Measurements from ENCODE around the gene USP49. TPM values are rescaled to one million over a fixed set of nuclear protein-coding genes. Genes with fewer than 3 reads are reported as not detected.
"Not testable (repeated sequence)": the region's sequence is repeated elsewhere in the genome, so short reads cannot be mapped to it uniquely, and the experiment has no call there.

The USP49 gene
- total and polyA plus RNA-seq, 8 donors = 0.98 to 2.4 (median 1.5) TPM

DNA sequence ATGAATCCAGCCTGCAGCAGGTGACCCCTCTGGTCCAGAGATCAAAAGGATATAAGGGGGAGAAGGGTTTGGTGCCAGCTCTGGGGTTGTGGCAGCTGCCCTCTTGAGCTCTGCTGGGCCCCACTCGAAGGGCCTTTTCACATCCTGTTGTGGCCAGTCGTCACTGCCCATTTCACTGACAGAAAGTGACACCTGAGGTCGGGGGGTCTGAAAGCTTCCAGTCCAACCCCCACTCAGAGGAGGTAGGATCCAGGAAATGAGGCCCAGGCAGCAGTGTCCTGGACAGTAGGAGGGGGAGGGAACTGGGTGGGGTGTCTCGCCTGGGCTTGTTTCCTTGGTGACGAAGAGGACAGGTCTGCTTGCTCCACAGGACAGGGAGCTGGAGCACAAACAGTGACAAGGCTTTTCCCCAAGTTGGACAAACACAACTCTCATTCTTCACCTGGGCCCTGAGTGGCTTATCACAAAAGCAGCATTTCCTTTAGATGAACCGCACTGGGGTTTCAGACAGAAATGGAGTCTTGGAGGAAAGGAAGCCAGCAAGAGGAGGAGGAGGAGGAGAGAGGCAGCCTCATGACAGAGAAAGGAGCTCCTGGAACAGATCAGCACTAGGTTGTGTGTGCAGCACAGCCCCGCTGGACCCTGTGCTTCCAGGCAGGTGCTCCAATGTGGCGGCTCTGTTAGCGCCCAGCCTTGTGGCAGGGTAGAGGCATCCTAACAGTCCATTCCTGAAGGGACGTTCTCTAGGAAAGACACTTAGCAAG lies 126.4 kb downstream of the USP49 start:
- DNase-seq (peak in 1 of 6 donors; percentile 51), ATAC-seq (peak in 3 of 4 donors; percentile 51 to 62 (median 58)), FAIRE-seq (no peak)
- Histone ChIP-seq H3K36me3 (peaks cover 0 to 10% (median 0%) of the 10 kb centered on the region in 3 donors), H3K9me3 (no peaks in the 10 kb centered on the region), H3K4me1 (no peaks in the 10 kb centered on the region), H3K27me3 (no peaks in the 10 kb centered on the region), H3K4me3 (no peak overlapping the region), H3K27ac (no peak overlapping the region)
- WGBS, 2 donors = 72 to 76% methylated on average over 10 of the region's 10 CpGs
- intact Hi-C loops (cut with DNase I) = no loop called here
- TF ChIP-seq, protein P1, sequence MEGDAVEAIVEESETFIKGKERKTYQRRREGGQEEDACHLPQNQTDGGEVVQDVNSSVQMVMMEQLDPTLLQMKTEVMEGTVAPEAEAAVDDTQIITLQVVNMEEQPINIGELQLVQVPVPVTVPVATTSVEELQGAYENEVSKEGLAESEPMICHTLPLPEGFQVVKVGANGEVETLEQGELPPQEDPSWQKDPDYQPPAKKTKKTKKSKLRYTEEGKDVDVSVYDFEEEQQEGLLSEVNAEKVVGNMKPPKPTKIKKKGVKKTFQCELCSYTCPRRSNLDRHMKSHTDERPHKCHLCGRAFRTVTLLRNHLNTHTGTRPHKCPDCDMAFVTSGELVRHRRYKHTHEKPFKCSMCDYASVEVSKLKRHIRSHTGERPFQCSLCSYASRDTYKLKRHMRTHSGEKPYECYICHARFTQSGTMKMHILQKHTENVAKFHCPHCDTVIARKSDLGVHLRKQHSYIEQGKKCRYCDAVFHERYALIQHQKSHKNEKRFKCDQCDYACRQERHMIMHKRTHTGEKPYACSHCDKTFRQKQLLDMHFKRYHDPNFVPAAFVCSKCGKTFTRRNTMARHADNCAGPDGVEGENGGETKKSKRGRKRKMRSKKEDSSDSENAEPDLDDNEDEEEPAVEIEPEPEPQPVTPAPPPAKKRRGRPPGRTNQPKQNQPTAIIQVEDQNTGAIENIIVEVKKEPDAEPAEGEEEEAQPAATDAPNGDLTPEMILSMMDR (IDR thresholded peaks at IDR 0.05) = no peak

DNA sequence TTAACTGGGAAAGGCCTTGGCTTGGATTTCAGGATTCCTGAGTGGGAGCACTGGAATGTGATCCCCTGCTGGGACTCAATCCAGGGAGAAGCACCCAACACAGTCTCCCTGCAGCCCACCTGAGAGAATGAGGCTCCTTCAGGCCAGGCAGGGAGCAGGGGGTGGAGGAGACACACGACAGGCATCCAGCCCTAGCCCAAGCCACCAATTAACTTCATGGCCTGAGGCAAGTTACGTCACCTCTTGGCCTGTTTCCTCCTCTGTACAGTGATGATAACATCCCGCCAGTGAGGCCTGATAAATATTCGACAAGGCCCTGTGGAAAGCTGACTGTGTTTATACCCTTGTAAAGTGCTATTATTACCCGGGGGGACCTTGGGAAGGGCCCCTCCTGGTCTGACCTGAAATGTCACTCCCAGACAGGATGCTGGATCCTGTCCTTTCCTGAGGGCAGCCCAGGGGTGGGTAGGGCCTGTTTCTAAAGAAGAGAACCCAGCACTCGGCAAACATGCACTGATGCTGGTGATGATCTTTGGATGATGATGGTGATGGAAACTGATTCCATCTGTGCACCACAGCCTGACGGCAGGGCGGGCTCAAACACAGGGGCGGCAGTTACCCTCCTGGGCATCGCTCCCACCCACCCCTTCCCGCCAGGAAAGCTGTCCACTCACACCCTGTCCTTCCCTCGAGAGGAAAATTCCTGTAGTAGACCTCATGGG lies 127.9 kb downstream of the USP49 start:
- peak; percentile 76 to 90 (median 84) for ATAC-seq
- TF ChIP-seq, protein P1 (IDR thresholded peaks at IDR 0.05) = no peak
- no peak for FAIRE-seq

DNA sequence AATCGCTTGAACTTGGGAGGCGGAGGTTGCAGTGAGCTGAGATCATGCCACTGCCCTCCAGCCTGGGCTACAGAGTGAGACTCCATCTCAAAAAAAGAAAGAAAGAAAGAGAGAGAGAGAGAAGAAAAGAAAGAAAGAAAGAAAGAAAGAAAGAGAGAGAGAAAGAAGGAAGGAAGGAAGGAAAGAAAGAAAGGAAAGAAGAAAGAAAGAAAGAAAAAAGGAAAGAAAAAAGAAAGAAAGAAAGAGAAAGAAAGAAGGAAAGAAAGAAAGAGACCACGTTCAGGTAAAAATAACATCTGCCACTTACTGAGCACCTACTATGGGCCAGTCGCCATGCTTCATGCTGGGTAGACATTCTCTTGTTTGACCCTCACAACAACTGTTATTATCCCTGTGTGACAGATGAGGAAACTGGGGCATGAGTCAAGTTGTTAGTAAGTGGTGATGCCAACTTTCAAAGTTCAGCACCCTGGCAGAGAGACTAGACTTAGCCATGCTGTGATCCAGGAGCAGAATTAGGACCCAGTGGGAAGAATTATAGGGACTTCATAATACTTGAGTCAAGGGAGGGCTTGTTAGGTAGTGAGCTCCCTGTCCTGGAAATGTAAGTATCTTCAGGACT lies 129.0 kb downstream of the USP49 start:
- H3K4me1 ChIP-seq; FAIRE-seq; H3K9me3 ChIP-seq; H3K27ac ChIP-seq; H3K4me3 ChIP-seq; ATAC-seq; DNase-seq; intact Hi-C loops (cut with DNase I); H3K36me3 ChIP-seq; H3K27me3 ChIP-seq: not testable (repeated sequence)
- WGBS, 2 donors = 86 to 87% methylated on average over 4 of the region's 4 CpGs

More for the DNA sequence above, 127.9 kb downstream of the USP49 start:
- 47 to 49% methylated on average over 12 of the region's 12 CpGs for WGBS, 2 donors
- intact Hi-C loops (cut with DNase I) = no loop called here
- no peaks in the 10 kb centered on the region for H3K4me1 ChIP-seq
- DNase-seq = peak in 4 of 6 donors; percentile 47 to 56 (median 52)
- H3K9me3 ChIP-seq = no peaks in the 10 kb centered on the region
- no peaks in the 10 kb centered on the region for H3K27me3 ChIP-seq
- no peak overlapping the region for H3K4me3 ChIP-seq
- H3K27ac ChIP-seq = peak overlapping the region in 2 of 4 donors; percentile 25 to 41
- peaks cover 0 to 8% (median 0%) of the 10 kb centered on the region in 3 donors for H3K36me3 ChIP-seq

DNA sequence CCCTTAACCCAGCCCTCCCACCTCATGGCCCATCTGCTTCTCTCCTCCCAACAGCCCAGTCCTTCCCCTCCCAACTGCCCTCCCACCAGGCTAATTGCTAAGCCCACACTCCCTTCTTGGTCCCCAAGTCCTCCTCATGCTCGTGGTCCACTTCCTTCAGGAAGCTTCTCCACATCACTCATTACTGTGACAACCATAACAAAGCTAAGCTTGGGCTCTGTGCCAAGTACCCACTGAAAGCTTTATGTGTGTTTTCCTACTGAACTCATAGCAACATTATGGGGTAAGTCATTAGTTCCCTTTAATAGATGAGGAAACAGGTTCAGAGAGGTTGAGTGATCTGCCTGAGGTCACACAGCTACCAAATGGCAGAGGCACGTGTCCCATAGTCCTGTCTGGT lies 131.7 kb downstream of the USP49 start:
- H3K4me1 ChIP-seq = no peaks in the 10 kb centered on the region
- no peaks in the 10 kb centered on the region for H3K27me3 ChIP-seq
- ATAC-seq (no peak), FAIRE-seq (no peak), DNase-seq (no peak)
- 32 to 41% methylated on average over 2 of the region's 2 CpGs for WGBS, 2 donors
- H3K36me3 ChIP-seq = no peaks in the 10 kb centered on the region
- no peaks in the 10 kb centered on the region for H3K9me3 ChIP-seq
- no peak overlapping the region for H3K4me3 ChIP-seq
- H3K27ac ChIP-seq = no peak overlapping the region
- TF ChIP-seq, protein P1 (IDR thresholded peaks at IDR 0.05) = no peak
- intact Hi-C loops (cut with DNase I) = no loop called here

DNA sequence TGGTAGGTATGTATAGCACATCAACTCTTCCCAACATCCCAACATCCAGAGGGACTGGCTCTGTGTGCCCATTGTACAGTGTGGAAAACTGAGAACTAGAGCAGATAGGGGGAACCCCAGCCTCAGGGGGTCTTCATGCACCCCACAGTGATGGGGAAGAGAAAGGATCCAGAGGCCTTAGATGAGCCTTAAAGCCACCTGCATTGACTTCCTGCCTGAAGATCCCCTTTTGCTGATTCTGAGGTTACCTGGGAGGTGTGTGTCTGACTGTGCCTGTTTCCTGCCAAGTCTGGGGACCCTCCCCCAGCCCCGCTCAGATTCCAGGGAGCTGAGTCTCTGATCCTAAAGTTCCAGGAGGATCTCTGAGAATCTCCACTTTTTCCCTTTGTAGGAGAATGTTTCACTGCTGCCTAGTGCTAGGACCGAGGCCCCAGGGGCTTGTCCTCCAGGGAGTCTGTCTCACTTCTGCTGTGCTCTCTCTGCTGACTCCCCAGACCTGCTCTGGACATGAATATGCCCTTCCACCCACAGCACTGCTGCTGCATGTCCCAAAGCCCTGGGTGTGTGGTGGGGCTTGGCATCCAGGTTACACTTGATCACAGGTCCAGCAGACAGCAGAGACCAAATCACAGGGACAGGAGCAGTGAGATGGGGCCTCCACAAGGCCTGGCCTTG lies 135.1 kb downstream of the USP49 start:
- FAIRE-seq (no peak), ATAC-seq (no peak), DNase-seq (no peak)
- Histone ChIP-seq H3K9me3 (no peaks in the 10 kb centered on the region), H3K4me1 (no peaks in the 10 kb centered on the region), H3K27ac (no peak overlapping the region), H3K4me3 (no peak overlapping the region), H3K36me3 (no peaks in the 10 kb centered on the region), H3K27me3 (no peaks in the 10 kb centered on the region)
- TF ChIP-seq, protein P1 (IDR thresholded peaks at IDR 0.05) = no peak
- 59 to 73% methylated on average over 2 of the region's 2 CpGs for WGBS, 2 donors
- intact Hi-C loops (cut with DNase I) = no loop called here

All from pancreas (tissue), 10 donors.